Trophoblast cell (in vitro differentiated cells and primary cell): Measurements from ENCODE around the gene POP4.

Experiments used
- DNase-seq, 2 donors: peaks; one replicate each; pipeline ENCODE4 v3.0.0-alpha.2; 2016
- H2AFZ ChIP-seq: 2 replicates; pipeline ENCODE4 v1.6.1; 2013; ENCODE audit warnings: low read length, moderate library complexity, mild to moderate bottlenecking; ENCODE audit not compliant: insufficient read depth, poor library complexity
- H2AK5ac ChIP-seq: 2 replicates; pipeline ENCODE4 v1.6.1; 2013; ENCODE audit warnings: mild to moderate bottlenecking, low read length
- H2BK120ac ChIP-seq: 2 replicates; pipeline ENCODE4 v1.6.1; 2013; ENCODE audit warnings: low read length, mild to moderate bottlenecking, moderate library complexity; ENCODE audit not compliant: insufficient read depth, poor library complexity
- H2BK12ac ChIP-seq: 2 replicates; pipeline ENCODE4 v1.6.1; 2013; ENCODE audit warnings: mild to moderate bottlenecking, low read length, moderate library complexity
- H2BK5ac ChIP-seq: 2 replicates; pipeline ENCODE4 v1.6.1; 2013; ENCODE audit warnings: low read length, low read depth, moderate library complexity, mild to moderate bottlenecking; ENCODE audit not compliant: poor library complexity
- H3K14ac ChIP-seq: 2 replicates; pipeline ENCODE4 v1.6.1; 2013; ENCODE audit warnings: mild to moderate bottlenecking, low read length
- H3K18ac ChIP-seq: 2 replicates; pipeline ENCODE4 v1.6.1; 2013; ENCODE audit warnings: mild to moderate bottlenecking, low read length
- H3K23ac ChIP-seq: 2 replicates; pipeline ENCODE4 v1.6.1; 2013; ENCODE audit warnings: low read length
- H3K27ac ChIP-seq: 2 replicates; pipeline ENCODE4 v1.5.1; 2013; ENCODE audit warnings: low read depth, mild to moderate bottlenecking, inconsistent platforms, low read length, moderate library complexity
- H3K27me3 ChIP-seq: 2 replicates; pipeline ENCODE4 v1.6.1; 2013; ENCODE audit warnings: inconsistent platforms, mild to moderate bottlenecking, low read length, moderate library complexity; ENCODE audit not compliant: insufficient read depth
- H3K36me3 ChIP-seq, 2 experiments: 1 replicate in 1 of 2; 2 replicates in 1 of 2; pipeline ENCODE4 v1.6.1; 2013; ENCODE audit warnings: low read length in 2 of 2, mild to moderate bottlenecking in 2 of 2, moderate library complexity in 1 of 2; ENCODE audit not compliant: insufficient read depth in 2 of 2, control insufficient read depth in 1 of 2
- H3K4ac ChIP-seq: 2 replicates; pipeline ENCODE4 v1.6.1; 2013; ENCODE audit warnings: low read depth, mild to moderate bottlenecking, low read length, moderate library complexity
- H3K4me1 ChIP-seq, 2 experiments: 1 replicate in 1 of 2; 2 replicates in 1 of 2; pipeline ENCODE4 v1.6.1; 2013; ENCODE audit warnings: low read length in 2 of 2, mild to moderate bottlenecking in 2 of 2, moderate library complexity in 1 of 2; ENCODE audit not compliant: insufficient read depth in 2 of 2, control insufficient read depth in 1 of 2
- H3K4me2 ChIP-seq: 2 replicates; pipeline ENCODE4 v1.6.1; 2013; ENCODE audit warnings: inconsistent platforms, mild to moderate bottlenecking, low read length, moderate library complexity
- H3K4me3 ChIP-seq: 2 replicates; pipeline ENCODE4 v1.5.1; 2013; ENCODE audit warnings: mild to moderate bottlenecking, low read depth, low read length, inconsistent platforms
- H3K79me1 ChIP-seq: one replicate; pipeline ENCODE4 v1.6.1; 2013; ENCODE audit warnings: low read length
- H3K79me2 ChIP-seq: 2 replicates; pipeline ENCODE4 v1.6.1; 2013; ENCODE audit warnings: low read length, mild to moderate bottlenecking; ENCODE audit not compliant: control insufficient read depth, insufficient read depth, poor library complexity
- H3K9ac ChIP-seq: 2 replicates; pipeline ENCODE4 v1.6.1; 2013; ENCODE audit warnings: mild to moderate bottlenecking, low read length
- H3K9me3 ChIP-seq: 2 replicates; pipeline ENCODE4 v1.6.1; 2013; ENCODE audit warnings: low read depth, mild to moderate bottlenecking, control low read depth, inconsistent platforms, low read length; ENCODE audit not compliant: insufficient read depth
- H4K12ac ChIP-seq: 2 replicates; pipeline ENCODE4 v1.6.1; 2013; ENCODE audit warnings: low read depth, mild to moderate bottlenecking, low read length, moderate library complexity
- H4K8ac ChIP-seq: 2 replicates; pipeline ENCODE4 v1.6.1; 2013; ENCODE audit warnings: low read depth, mild to moderate bottlenecking, low read length, moderate library complexity
- H4K91ac ChIP-seq: one replicate; pipeline ENCODE4 v1.6.1; 2013; ENCODE audit warnings: low read depth, mild to moderate bottlenecking, low read length, moderate library complexity
- WGBS: extraction: QIAGEN DNeasy Blood & Tissue Kit; methylation state at CpG from one replicate; pipeline ENCODE4 v1.1.7; 2013; ENCODE audit warnings: missing lambda C conversion rate; ENCODE audit not compliant: insufficient read length, insufficient coverage; ENCODE audit errors: extremely low coverage; 5-methylcytosine and 5-hydroxymethylcytosine counted together

POP4 gene

DNA sequence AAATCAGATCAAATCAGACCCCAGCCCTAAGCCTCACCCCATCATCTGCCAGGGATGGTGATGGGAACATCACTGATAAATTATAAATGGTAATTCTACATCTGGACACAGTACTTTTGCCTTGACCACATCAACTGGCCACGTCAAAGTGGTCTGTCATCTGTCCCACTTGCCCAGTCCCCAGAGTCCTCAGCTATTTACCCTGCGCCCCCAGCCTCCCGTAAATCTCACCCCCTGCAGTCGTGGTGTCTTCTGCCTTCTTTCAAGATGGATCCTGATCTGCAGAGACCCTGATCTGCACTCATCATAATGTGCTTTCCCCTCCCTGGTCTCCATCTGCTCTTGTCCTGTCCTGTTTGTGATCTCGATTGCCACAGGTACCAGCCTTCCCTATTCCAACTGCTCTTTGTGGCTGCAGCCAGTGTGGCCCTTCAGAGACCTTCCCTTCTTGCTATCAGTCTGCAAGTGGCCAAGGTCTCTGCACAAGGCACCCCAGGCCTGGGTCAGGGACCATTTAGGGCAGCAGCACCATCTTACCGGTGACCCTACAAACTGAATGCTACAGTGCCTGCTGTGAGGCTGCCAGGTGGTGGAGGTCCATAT is 26.7 kb upstream of the POP4 start:
- Histone ChIP-seq H3K4ac (no peak overlapping the region), H3K79me2 (no peaks in the 10 kb centered on the region), H3K27ac (no peak overlapping the region), H2AK5ac (no peak overlapping the region), H3K9me3 (peaks cover 2% of the 10 kb centered on the region), H3K79me1 (no peaks in the 10 kb centered on the region), H3K9ac (peak overlapping the region; percentile 15), H3K18ac (no peak overlapping the region), H3K4me1 (no peaks in the 10 kb centered on the region), H3K27me3 (no peaks in the 10 kb centered on the region), H4K8ac (no peak overlapping the region), H2BK5ac (no peak overlapping the region), H2BK12ac (no peak overlapping the region), H4K91ac (no peak overlapping the region), H2AFZ (no peak overlapping the region), H3K4me3 (no peak overlapping the region), H3K14ac (no peak overlapping the region), H2BK120ac (no peak overlapping the region), H3K36me3 (no peaks in the 10 kb centered on the region), H3K4me2 (no peak overlapping the region), H3K23ac (no peak overlapping the region), H4K12ac (no peak overlapping the region)
- no CpG with 5 or more reads among the region's 6 CpGs for WGBS
- no peak for DNase-seq

DNA sequence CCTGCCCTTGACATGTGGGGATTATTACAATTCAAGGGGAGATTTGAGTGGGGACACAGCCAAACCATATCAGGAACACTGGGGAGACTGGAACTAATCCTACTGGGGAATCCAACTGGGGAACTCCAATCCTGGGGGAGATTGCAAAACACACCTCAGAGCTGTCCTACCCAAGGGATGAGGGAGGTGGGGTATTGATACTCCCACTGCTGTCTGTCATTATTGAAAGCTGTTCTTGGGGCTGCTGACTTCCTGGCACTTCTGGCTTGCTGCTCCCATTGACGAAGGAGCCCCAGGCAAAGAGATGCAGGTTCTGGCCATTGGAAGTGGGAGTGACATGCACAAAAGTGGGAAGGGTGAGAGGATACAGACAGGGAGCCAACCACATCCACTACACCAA is 24.7 kb upstream of the POP4 start:
- no CpG with 5 or more reads among the region's 1 CpG for WGBS
- Histone ChIP-seq H3K36me3 (no peaks in the 10 kb centered on the region), H3K9me3 (peaks cover 2% of the 10 kb centered on the region), H2AFZ (no peak overlapping the region), H2BK5ac (no peak overlapping the region), H3K9ac (no peak overlapping the region), H3K4ac (no peak overlapping the region), H3K23ac (no peak overlapping the region), H4K91ac (no peak overlapping the region), H2BK120ac (no peak overlapping the region), H3K27me3 (no peaks in the 10 kb centered on the region), H3K27ac (no peak overlapping the region), H3K4me2 (no peak overlapping the region), H4K12ac (no peak overlapping the region), H2AK5ac (no peak overlapping the region), H3K18ac (no peak overlapping the region), H3K4me1 (no peaks in the 10 kb centered on the region), H2BK12ac (no peak overlapping the region), H3K79me1 (no peaks in the 10 kb centered on the region), H3K79me2 (no peaks in the 10 kb centered on the region), H3K14ac (no peak overlapping the region), H3K4me3 (no peak overlapping the region), H4K8ac (no peak overlapping the region)
- no peak for DNase-seq

DNA sequence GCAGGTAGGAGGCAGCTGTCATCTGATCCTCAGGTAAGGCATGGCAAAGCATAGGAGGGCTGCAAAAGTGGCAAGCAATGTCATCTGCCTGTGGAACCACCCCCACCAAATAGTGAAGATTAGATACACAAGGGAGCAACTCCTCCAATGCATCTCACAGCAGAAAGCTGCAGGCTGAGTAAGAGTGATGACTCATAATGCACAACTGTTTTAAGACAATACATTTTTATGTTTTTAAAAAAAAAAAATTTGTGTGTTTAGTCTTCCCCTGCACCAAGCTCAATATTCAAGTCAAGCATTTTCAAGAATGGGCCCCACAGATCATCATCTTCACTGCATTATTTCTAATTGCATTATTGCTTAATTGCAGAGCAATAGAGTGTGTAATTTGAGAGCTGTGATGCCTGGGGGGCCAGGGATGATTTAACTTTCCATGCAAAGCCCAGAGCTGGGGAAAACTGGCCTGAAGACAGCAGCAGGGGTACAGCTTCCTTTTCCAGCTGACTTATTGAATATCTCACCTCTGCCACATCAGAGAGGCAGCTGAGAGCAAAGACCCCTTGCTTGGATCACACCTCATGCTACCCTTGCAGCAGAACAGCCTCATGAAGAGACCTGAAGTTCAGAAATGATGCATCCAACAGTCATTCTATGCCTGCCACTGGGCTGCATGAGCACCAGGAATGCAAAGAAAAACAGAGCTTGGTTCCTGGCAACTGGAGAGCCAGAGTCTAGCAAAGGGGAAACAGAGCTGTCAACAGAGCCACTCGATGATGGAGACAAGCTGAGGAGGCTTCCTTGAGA is 22.7 kb upstream of the POP4 start:
- Histone ChIP-seq H3K36me3 (no peaks in the 10 kb centered on the region), H3K4ac (no peak overlapping the region), H3K4me1 (peaks cover 3 to 4% of the 10 kb centered on the region in 2 experiments), H3K23ac (no peak overlapping the region), H2AK5ac (no peak overlapping the region), H3K4me3 (no peak overlapping the region), H3K4me2 (no peak overlapping the region), H3K18ac (no peak overlapping the region), H3K9me3 (no peaks in the 10 kb centered on the region), H4K8ac (no peak overlapping the region), H3K27ac (no peak overlapping the region), H2BK5ac (no peak overlapping the region), H3K27me3 (no peaks in the 10 kb centered on the region), H2AFZ (no peak overlapping the region), H4K12ac (no peak overlapping the region), H3K79me2 (no peaks in the 10 kb centered on the region), H3K14ac (no peak overlapping the region), H3K9ac (no peak overlapping the region), H3K79me1 (no peaks in the 10 kb centered on the region), H2BK120ac (no peak overlapping the region), H4K91ac (no peak overlapping the region), H2BK12ac (no peak overlapping the region)
- DNase-seq: no peak
- no CpG with 5 or more reads among the region's 1 CpG for WGBS

DNA sequence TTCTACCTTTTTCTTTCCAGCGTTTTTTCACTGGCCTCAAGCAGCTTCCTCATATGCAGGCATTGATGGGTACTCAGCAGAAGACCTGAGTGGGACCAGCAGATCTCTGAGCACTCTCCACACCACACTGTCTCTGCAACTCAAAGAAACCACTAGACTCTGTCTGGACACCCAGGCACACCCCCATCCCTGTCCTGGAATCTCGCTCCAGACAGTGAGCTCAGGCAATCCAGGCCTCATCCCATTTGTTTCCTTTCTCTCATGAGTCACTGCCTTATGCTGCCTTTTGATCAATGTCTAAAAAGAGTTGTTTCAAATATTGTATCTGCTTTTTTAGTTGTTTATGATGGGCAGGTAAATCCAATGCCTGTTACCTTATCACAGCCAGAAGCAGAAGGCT is 19.7 kb upstream of the POP4 start:
- H3K79me1 ChIP-seq: no peaks in the 10 kb centered on the region
- H3K36me3 ChIP-seq: no peaks in the 10 kb centered on the region
- DNase-seq: no peak
- H3K79me2 ChIP-seq: no peaks in the 10 kb centered on the region
- no CpG with 5 or more reads among the region's 2 CpGs for WGBS
- H4K91ac ChIP-seq: no peak overlapping the region
- H2AFZ ChIP-seq: no peak overlapping the region
- no peak overlapping the region for H2BK5ac ChIP-seq
- H2BK120ac ChIP-seq: no peak overlapping the region
- no peaks in the 10 kb centered on the region for H3K27me3 ChIP-seq
- H2AK5ac ChIP-seq: no peak overlapping the region
- H3K4me2 ChIP-seq: no peak overlapping the region
- H2BK12ac ChIP-seq: no peak overlapping the region
- no peak overlapping the region for H3K4ac ChIP-seq
- H3K4me1 ChIP-seq: peaks cover 3 to 4% of the 10 kb centered on the region in 2 experiments
- no peak overlapping the region for H3K9ac ChIP-seq
- H3K18ac ChIP-seq: no peak overlapping the region
- H3K14ac ChIP-seq: no peak overlapping the region
- H3K9me3 ChIP-seq: no peaks in the 10 kb centered on the region
- H3K4me3 ChIP-seq: no peak overlapping the region
- no peak overlapping the region for H3K27ac ChIP-seq
- no peak overlapping the region for H4K8ac ChIP-seq
- no peak overlapping the region for H4K12ac ChIP-seq
- no peak overlapping the region for H3K23ac ChIP-seq
